B cell (primary cell): ENCODE results near the gene RILPL1.
"Not testable (repeated sequence)": the region's sequence is repeated elsewhere in the genome, so short reads cannot be mapped to it uniquely, and the experiment has no call there.

Experiments used
- CTCF ChIP-seq: fragments of 200-600 bp; IDR thresholded peaks from one replicate; pipeline ENCODE4 v1.8.0; 2022; ENCODE audit warnings: antibody characterized with exemption, mild to moderate bottlenecking
- EZH2 ChIP-seq: IDR thresholded peaks from 2 replicates; pipeline ENCODE4 v1.6.1; 2012; ENCODE audit warnings: borderline replicate concordance, low read depth, mild to moderate bottlenecking, moderate library complexity, low read length; ENCODE audit not compliant: insufficient read depth, poor library complexity, severe bottlenecking

- not testable (repeated sequence) for TF ChIP-seq CTCF, EZH2
These were observed 20.6 kb upstream of the RILPL1 start for GRCh38 chr12:123554136-123554535.
